ENCODE measurements around the gene PCSK5. TPM values are rescaled to one million over a fixed set of nuclear protein-coding genes. Genes with fewer than 3 reads are reported as not detected.
"Not testable (repeated sequence)": the region's sequence is repeated elsewhere in the genome, so short reads cannot be mapped to it uniquely, and the experiment has no call there.

PCSK5 gene
- total RNA-seq, 1 experiment from 2014 or later: 0.17 TPM

- POLR2A ChIA-PET (ENCODE audit: low non-redundant PET): no interaction called here
- intact Hi-C loops (cut with micrococcal nuclease; ENCODE audit: unreplicated experiment): loop anchor here (10.0 kb wide), 1 partner anchor 410 kb away; no protein-coding TSS in a partner anchor
Observed at GRCh38 chr9:75895112-75895511, 4.6 kb downstream of the PCSK5 start.

GRCh38 chr9:75896193-75896592 is 5.7 kb downstream of the PCSK5 start:
- Histone ChIP-seq H3K4me1 (ENCODE audit: insufficient read depth, low read length, poor library complexity, severe bottlenecking) (no peaks in the 10 kb centered on the region), H3K4me3 (ENCODE audit: low read depth, low read length, poor library complexity, severe bottlenecking) (no peak overlapping the region), H3K36me3 (ENCODE audit: insufficient read depth, low read length, poor library complexity, severe bottlenecking) (no peaks in the 10 kb centered on the region), H3K9me3 (ENCODE audit: low read depth, low read length, poor library complexity, severe bottlenecking) (no peaks in the 10 kb centered on the region), H3K27me3 (replicated peaks; ENCODE audit: insufficient read depth, low read depth, low read length, poor library complexity) (peaks cover 72% of the 10 kb centered on the region), H3K27ac (ENCODE audit: low read depth, low read length, poor library complexity, severe bottlenecking) (no peak overlapping the region)
- no peak for DNase-seq (ENCODE audit: low spot score)
- TF ChIP-seq CTCF (conservative IDR thresholded peaks at IDR 0.05; ENCODE audit: low read depth, low read length) (no peak), EZH2 (IDR thresholded peaks at IDR 0.05; ENCODE audit: borderline replicate concordance, low read depth, low read length, poor library complexity, severe bottlenecking) (no peak)
- intact Hi-C loops (cut with micrococcal nuclease; ENCODE audit: unreplicated experiment): loop anchor here (10.0 kb wide), 1 partner anchor 409 kb away; no protein-coding TSS in a partner anchor
- POLR2A ChIA-PET (ENCODE audit: low non-redundant PET): no interaction called here
- CTCF ChIA-PET: no interaction called here
- no TSS peak for BruUV-seq (replicated peaks)

More at GRCh38 chr9:75895112-75895511, 4.6 kb downstream of the PCSK5 start:
- Histone ChIP-seq H3K27ac (ENCODE audit: low read depth, low read length, poor library complexity, severe bottlenecking) (no peak overlapping the region), H3K36me3 (ENCODE audit: insufficient read depth, low read length, poor library complexity, severe bottlenecking) (no peaks in the 10 kb centered on the region), H3K27me3 (replicated peaks; ENCODE audit: insufficient read depth, low read depth, low read length, poor library complexity) (peaks cover 81% of the 10 kb centered on the region), H3K4me3 (ENCODE audit: low read depth, low read length, poor library complexity, severe bottlenecking) (no peak overlapping the region), H3K9me3 (ENCODE audit: low read depth, low read length, poor library complexity, severe bottlenecking) (no peaks in the 10 kb centered on the region), H3K4me1 (ENCODE audit: insufficient read depth, low read length, poor library complexity, severe bottlenecking) (no peaks in the 10 kb centered on the region)
- CTCF ChIA-PET: no interaction called here
- TF ChIP-seq CTCF (conservative IDR thresholded peaks at IDR 0.05; ENCODE audit: low read depth, low read length) (no peak), EZH2 (IDR thresholded peaks at IDR 0.05; ENCODE audit: borderline replicate concordance, low read depth, low read length, poor library complexity, severe bottlenecking) (no peak)
- DNase-seq (ENCODE audit: low spot score): no peak
- BruUV-seq (replicated peaks): no TSS peak

GRCh38 chr9:75900893-75901524 is 10.5 kb downstream of the PCSK5 start:
- POLR2A ChIA-PET (ENCODE audit: low non-redundant PET); CTCF ChIA-PET; H3K9me3 ChIP-seq (ENCODE audit: low read depth, low read length, poor library complexity, severe bottlenecking); DNase-seq (ENCODE audit: low spot score); H3K27ac ChIP-seq (ENCODE audit: low read depth, low read length, poor library complexity, severe bottlenecking); intact Hi-C loops (cut with micrococcal nuclease; ENCODE audit: unreplicated experiment); H3K4me1 ChIP-seq (ENCODE audit: insufficient read depth, low read length, poor library complexity, severe bottlenecking); H3K4me3 ChIP-seq (ENCODE audit: low read depth, low read length, poor library complexity, severe bottlenecking); H3K36me3 ChIP-seq (ENCODE audit: insufficient read depth, low read length, poor library complexity, severe bottlenecking); BruUV-seq (replicated peaks): not testable (repeated sequence)
- peaks cover 44% of the 10 kb centered on the region for H3K27me3 ChIP-seq (replicated peaks; ENCODE audit: insufficient read depth, low read depth, low read length, poor library complexity)

- no peaks in the 10 kb centered on the region for H3K36me3 ChIP-seq (ENCODE audit: insufficient read depth, low read length, poor library complexity, severe bottlenecking)
- no peak for DNase-seq (ENCODE audit: low spot score)
- H3K4me3 ChIP-seq (ENCODE audit: low read depth, low read length, poor library complexity, severe bottlenecking): no peak overlapping the region
- ChIA-PET POLR2A (ENCODE audit: low non-redundant PET) (no interaction called here), CTCF (no interaction called here)
- TF ChIP-seq CTCF (conservative IDR thresholded peaks at IDR 0.05; ENCODE audit: low read depth, low read length) (no peak), EZH2 (IDR thresholded peaks at IDR 0.05; ENCODE audit: borderline replicate concordance, low read depth, low read length, poor library complexity, severe bottlenecking) (no peak)
- no TSS peak for BruUV-seq (replicated peaks)
- no peak overlapping the region for H3K27ac ChIP-seq (ENCODE audit: low read depth, low read length, poor library complexity, severe bottlenecking)
- H3K9me3 ChIP-seq (ENCODE audit: low read depth, low read length, poor library complexity, severe bottlenecking): no peaks in the 10 kb centered on the region
- intact Hi-C loops (cut with micrococcal nuclease; ENCODE audit: unreplicated experiment): no loop called here
- H3K27me3 ChIP-seq (replicated peaks; ENCODE audit: insufficient read depth, low read depth, low read length, poor library complexity): peaks cover 27% of the 10 kb centered on the region
- no peaks in the 10 kb centered on the region for H3K4me1 ChIP-seq (ENCODE audit: insufficient read depth, low read length, poor library complexity, severe bottlenecking)
Observed at GRCh38 chr9:75903785-75904360, 13.4 kb downstream of the PCSK5 start.

All from A673 (cell line).